GM23338 (cell line): ENCODE results near the gene HEXA. TPM values are rescaled to one million over a fixed set of nuclear protein-coding genes. Genes with fewer than 3 reads are reported as not detected.

Experiments
- ATAC-seq: fragments of 200-7000 bp; cut with Tn5 transposase; 3 replicates; pipeline ENCODE4 v1.9.1; 2020
- DNase-seq: peaks from one replicate; pipeline ENCODE4 v3.0.0-alpha.2; 2015; ENCODE audit warnings: low spot score
- H2AFZ ChIP-seq: fragments of 200-600 bp; sonication (generic); 2 replicates; pipeline ENCODE4 v1.8.0; 2016; ENCODE audit warnings: antibody characterized with exemption, mild to moderate bottlenecking, moderate library complexity
- H3F3A ChIP-seq: fragments of 200-600 bp; sonication (generic); replicated peaks from 2 replicates; pipeline ENCODE4 v1.8.0; 2017; ENCODE audit warnings: antibody characterized with exemption, mixed run types, low read depth
- H3K27ac ChIP-seq: fragments of 200-600 bp; sonication (generic); 2 replicates; pipeline ENCODE4 v1.6.1; 2016; ENCODE audit warnings: low read depth
- H3K27me3 ChIP-seq: fragments of 200-600 bp; sonication (generic); 2 replicates; pipeline ENCODE4 v1.8.0; 2016; ENCODE audit warnings: mild to moderate bottlenecking, mixed run types, moderate library complexity; ENCODE audit not compliant: insufficient read depth
- H3K36me3 ChIP-seq: fragments of 200-600 bp; sonication (generic); 2 replicates; pipeline ENCODE4 v1.8.0; 2016; ENCODE audit warnings: mild to moderate bottlenecking; ENCODE audit not compliant: insufficient read depth
- H3K4me1 ChIP-seq: fragments of 200-600 bp; sonication (generic); 2 replicates; pipeline ENCODE4 v1.8.0; 2016; ENCODE audit warnings: mild to moderate bottlenecking, moderate library complexity; ENCODE audit not compliant: insufficient read depth
- H3K4me2 ChIP-seq: fragments of 200-600 bp; sonication (generic); 2 replicates; pipeline ENCODE4 v1.7.1; 2017; ENCODE audit warnings: mixed run types
- H3K4me3 ChIP-seq: fragments of 200-600 bp; sonication (generic); 2 replicates; pipeline ENCODE4 v1.6.1; 2016; ENCODE audit warnings: mixed run types
- H3K79me2 ChIP-seq: fragments of 200-600 bp; sonication (generic); replicated peaks from 2 replicates; pipeline ENCODE4 v1.8.0; 2017; ENCODE audit warnings: mild to moderate bottlenecking; ENCODE audit not compliant: insufficient read depth
- H3K9me2 ChIP-seq: fragments of 200-600 bp; sonication (generic); 2 replicates; pipeline ENCODE4 v1.8.0; 2017; ENCODE audit not compliant: insufficient read depth
- H4K20me1 ChIP-seq: fragments of 200-600 bp; sonication (generic); replicated peaks from 2 replicates; pipeline ENCODE4 v1.8.0; 2017; ENCODE audit warnings: mild to moderate bottlenecking; ENCODE audit not compliant: insufficient read depth
- H3K27ac Mint-ChIP-seq: 2 replicates; pipeline ENCODE4 v1.8.0; 2020; ENCODE audit warnings: inconsistent platforms, mild to moderate bottlenecking, moderate library complexity, mixed read lengths
- H3K27me3 Mint-ChIP-seq: 3 replicates; pipeline ENCODE4 v1.8.0; 2022; ENCODE audit warnings: low read depth, mild to moderate bottlenecking, moderate library complexity, mixed read lengths, inconsistent platforms; ENCODE audit not compliant: insufficient read depth, poor library complexity
- H3K36me3 Mint-ChIP-seq: 3 replicates; pipeline ENCODE4 v1.8.0; 2021; ENCODE audit warnings: low read depth, mild to moderate bottlenecking, inconsistent platforms, moderate library complexity, mixed read lengths
- H3K4me1 Mint-ChIP-seq: 3 replicates; pipeline ENCODE4 v1.8.0; 2020; ENCODE audit warnings: mild to moderate bottlenecking, inconsistent platforms, mixed read lengths
- H3K4me3 Mint-ChIP-seq: 3 replicates; pipeline ENCODE4 v1.8.0; 2021; ENCODE audit warnings: moderate library complexity, mild to moderate bottlenecking, inconsistent platforms, mixed read lengths
- H3K9me3 Mint-ChIP-seq: 3 replicates; pipeline ENCODE4 v1.8.0; 2020; ENCODE audit warnings: moderate library complexity, mild to moderate bottlenecking, inconsistent platforms, mixed read lengths
- CREB1 ChIP-seq: fragments of 250-450 bp; sonication (Bioruptor Pico); IDR thresholded peaks from 2 replicates; pipeline ENCODE4 v1.5.0; 2020; ENCODE audit warnings: low read depth, mild to moderate bottlenecking, moderate library complexity
- CTCF ChIP-seq, 2 experiments: fragments of 200-600 bp in 1 of 2; sonication (generic) in 1 of 2; conservative IDR thresholded peaks; 2 replicates each; pipeline versions ENCODE4 v1.5.1 to v1.6.1; 2016 to 2017; ENCODE audit warnings: antibody characterized with exemption in 2 of 2, low read depth in 2 of 2, mild to moderate bottlenecking in 2 of 2, moderate library complexity in 1 of 2
- ETS1 ChIP-seq: IDR thresholded peaks from 2 replicates; pipeline ENCODE4 v1.6.1; 2016; ENCODE audit warnings: antibody characterized with exemption
- EZH2 ChIP-seq: fragments of 200-600 bp; sonication (generic); IDR thresholded peaks from one replicate; pipeline ENCODE4 v1.8.0; 2017; ENCODE audit warnings: antibody characterized with exemption, mild to moderate bottlenecking, low read depth; ENCODE audit not compliant: unreplicated experiment
- EZH2phosphoT487 ChIP-seq: fragments of 200-600 bp; sonication (generic); IDR thresholded peaks from one replicate; pipeline ENCODE4 v1.8.1; 2018; ENCODE audit warnings: antibody characterized with exemption; ENCODE audit not compliant: unreplicated experiment
- JUNB ChIP-seq: IDR thresholded peaks from one replicate; pipeline ENCODE4 v1.6.1; 2016; ENCODE audit warnings: antibody characterized with exemption; ENCODE audit not compliant: unreplicated experiment
- NANOG ChIP-seq: IDR thresholded peaks from 2 replicates; pipeline ENCODE4 v1.6.1; 2016; ENCODE audit warnings: antibody characterized with exemption, borderline replicate concordance
- POLR2AphosphoS5 ChIP-seq: IDR thresholded peaks from 2 replicates; pipeline ENCODE4 v1.6.1; 2016; ENCODE audit warnings: antibody characterized with exemption, low read depth
- REST ChIP-seq: IDR thresholded peaks from one replicate; pipeline ENCODE4 v1.6.1; 2018; ENCODE audit warnings: antibody characterized with exemption; ENCODE audit not compliant: unreplicated experiment
- STAT1 ChIP-seq: IDR thresholded peaks from one replicate; pipeline ENCODE4 v1.6.1; 2016; ENCODE audit warnings: antibody characterized with exemption; ENCODE audit not compliant: unreplicated experiment
- ZNF114 ChIP-seq: fragments of 250-450 bp; sonication (Bioruptor Pico); IDR thresholded peaks from 2 replicates; pipeline ENCODE4 v1.5.0; 2020; ENCODE audit warnings: mild to moderate bottlenecking, moderate library complexity
- ZNF331 ChIP-seq: fragments of 250-450 bp; sonication (Bioruptor Pico); IDR thresholded peaks from 2 replicates; pipeline ENCODE4 v1.5.0; 2020; ENCODE audit warnings: low read depth, mild to moderate bottlenecking, moderate library complexity
- ZNF462 ChIP-seq: fragments of 250-450 bp; sonication (Bioruptor Pico); IDR thresholded peaks from 2 replicates; pipeline ENCODE4 v1.5.0; 2020; ENCODE audit warnings: mild to moderate bottlenecking, moderate library complexity
- polyA plus RNA-seq: library from polyadenylated mRNA; unstranded; fragments of >200 nt; fragmentation: Nextera tagmentation; extraction: Ambion mirVana; gene quantifications from 2 replicates; pipeline ENCODE4 v1.2.1, GENCODE V29; 2016
- total RNA-seq: library from RNA; depleted of rRNA; stranded (reverse); fragments of >200 nt; shearing (Covaris generic); gene quantifications from 2 replicates; pipeline ENCODE4 v1.2.3, GENCODE V29; 2014

Gene HEXA
- total and polyA plus RNA-seq, 2 experiments from 2014 or later = 43.0 to 43.8 TPM

- Histone ChIP-seq H2AFZ (no peak overlapping the region), H4K20me1 (no peaks in the 10 kb centered on the region), H3K4me1 (no peaks in the 10 kb centered on the region), H3K4me3 (no peak overlapping the region), H3K36me3 (no peaks in the 10 kb centered on the region), H3K27ac (no peak overlapping the region), H3F3A (no peaks in the 10 kb centered on the region), H3K9me2 (no peaks in the 10 kb centered on the region), H3K27me3 (no peaks in the 10 kb centered on the region), H3K4me2 (no peak overlapping the region), H3K79me2 (no peaks in the 10 kb centered on the region)
- Mint-ChIP-seq H3K9me3 (no peaks in the 10 kb centered on the region), H3K27ac (no peak overlapping the region), H3K27me3 (no peaks in the 10 kb centered on the region), H3K36me3 (no peaks in the 10 kb centered on the region), H3K4me3 (no peak overlapping the region), H3K4me1 (no peaks in the 10 kb centered on the region)
- DNase-seq (no peak), ATAC-seq (no peak)
- TF ChIP-seq CTCF (conservative IDR thresholded peaks at IDR 0.05; ENCODE audit: low read depth in 2 of 2) = no peak
- TF ChIP-seq CREB1 = no peak
- TF ChIP-seq JUNB = no peak
- no peak for TF ChIP-seq ETS1
- TF ChIP-seq ZNF462 (CRISPR knock-in tag) = no peak
- TF ChIP-seq ZNF114 = no peak
- TF ChIP-seq STAT1 = no peak
- no peak for TF ChIP-seq EZH2phosphoT487
- TF ChIP-seq NANOG = no peak
- no peak for TF ChIP-seq EZH2
- TF ChIP-seq REST = no peak
- no peak for TF ChIP-seq ZNF331 (CRISPR knock-in tag)
- TF ChIP-seq POLR2AphosphoS5 = no peak
These were observed 44.8 kb downstream of the HEXA start for GRCh38 chr15:72331021-72331420.
